Adrenal gland (tissue), 5 donors: Measurements from ENCODE around the gene NDST1.

Source experiments
- CTCF ChIP-seq, 6 experiments: fragments of 450-650 bp in 4 of 6; fragments of 200-600 bp in 2 of 6; sonication (generic) in 1 of 6; IDR thresholded peaks; 1 replicate in 5 of 6; 2 replicates in 1 of 6; pipeline versions ENCODE4 v1.5.1 to v1.8.0; 2016 to 2021; ENCODE audit warnings: antibody characterized with exemption in 6 of 6, mild to moderate bottlenecking in 2 of 6, moderate library complexity in 1 of 6
- POLR2A ChIP-seq, 2 donors: fragments of 450-650 bp; IDR thresholded peaks; one replicate each; pipeline ENCODE4 v1.6.1; 2017; ENCODE audit warnings: antibody characterized with exemption in 2 of 2, mild to moderate bottlenecking in 2 of 2, moderate library complexity in 1 of 2
- donor health status: DM: no; HTN: no; CAD: no.

DNA sequence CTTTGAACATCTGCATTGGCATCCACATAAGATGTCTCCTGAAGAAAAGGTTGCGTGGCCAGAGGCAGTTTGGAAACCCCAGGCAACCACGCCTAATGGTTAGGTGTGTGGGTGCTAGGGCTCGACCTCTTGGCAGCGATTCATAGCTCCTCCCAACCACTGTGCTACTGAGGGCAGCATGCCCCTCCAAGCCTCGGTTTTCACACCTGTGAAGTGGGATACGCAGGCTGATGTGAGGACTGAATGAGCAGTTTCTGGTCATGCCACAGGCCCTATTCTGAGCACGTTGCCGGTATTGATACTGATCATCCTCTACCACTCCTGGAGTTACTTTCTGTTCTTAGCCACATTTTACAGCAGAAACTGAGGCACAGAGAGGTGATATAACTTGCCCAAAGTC, 19.1 kb downstream of the NDST1 start:
- no peak for TF ChIP-seq CTCF (IDR thresholded peaks at IDR 0.05)
- TF ChIP-seq POLR2A (IDR thresholded peaks at IDR 0.05), result no peak
